Activated gamma-delta T cell treated with Interleukin-2 at 50 U/mL for 16 hours (primary cell): Measurements from ENCODE around the gene RUVBL1.

Experiments
- DNase-seq: peaks from one replicate; pipeline ENCODE4 v3.0.0-alpha.2; 2020

RUVBL1 gene

DNA sequence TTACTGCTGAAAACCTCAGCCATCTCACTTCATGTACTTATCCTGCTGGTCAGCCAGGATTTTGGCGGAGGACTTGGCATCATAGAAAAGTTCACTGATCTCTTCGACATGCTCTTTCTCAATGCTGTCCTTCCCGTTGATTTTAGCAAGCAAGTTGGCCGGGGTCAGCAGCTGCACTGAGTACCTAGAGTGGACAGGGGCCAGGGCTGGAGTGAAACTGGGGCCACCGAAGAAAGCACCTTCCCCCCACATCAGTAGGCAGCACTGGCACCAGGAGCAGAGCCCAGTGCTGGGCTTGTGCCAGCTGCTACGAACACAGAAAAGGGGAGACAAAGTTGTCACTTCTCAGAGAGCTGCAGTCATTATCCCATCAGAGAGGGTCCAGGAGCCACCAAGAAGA, 42.4 kb downstream of the RUVBL1 start:
- no peak for DNase-seq

DNA sequence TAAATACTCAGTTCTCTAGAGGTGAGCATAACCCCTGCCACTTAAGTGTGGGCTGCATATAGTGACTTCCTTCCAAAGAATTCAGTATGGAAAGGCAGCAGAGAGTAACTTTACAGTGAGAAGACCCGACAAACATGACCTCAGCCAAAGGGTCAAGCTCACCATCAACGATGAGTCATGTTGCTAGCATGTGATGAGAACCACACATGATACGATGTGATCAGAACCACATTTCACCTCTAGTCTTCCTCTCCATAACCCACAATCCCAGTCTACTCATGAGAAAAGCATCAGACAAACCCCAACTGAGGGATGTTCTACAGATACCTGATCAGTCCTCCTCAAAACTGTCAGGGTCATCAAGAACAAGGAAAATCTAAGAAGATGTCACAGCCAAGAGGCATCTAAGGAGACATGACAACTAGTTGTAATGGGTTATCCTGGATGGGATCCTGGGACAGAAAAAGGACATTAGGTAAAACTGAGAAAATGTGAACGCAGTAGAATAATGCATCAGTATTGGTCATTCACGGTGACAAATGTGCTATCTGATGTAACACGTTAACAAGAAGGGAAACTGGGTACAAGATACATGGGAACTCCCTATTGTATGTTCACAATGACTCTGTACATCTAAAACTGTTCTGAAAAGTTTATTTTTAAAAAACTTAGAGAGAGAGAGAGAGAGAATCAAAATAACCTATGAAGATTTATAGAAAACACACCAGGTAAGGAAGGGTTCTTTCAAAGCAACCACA, 43.1 kb downstream of the RUVBL1 start:
- no peak for DNase-seq

- DNase-seq = no peak
Measured at GRCh38 chr3:128079823-128080222, 43.8 kb downstream of the RUVBL1 start.

DNA sequence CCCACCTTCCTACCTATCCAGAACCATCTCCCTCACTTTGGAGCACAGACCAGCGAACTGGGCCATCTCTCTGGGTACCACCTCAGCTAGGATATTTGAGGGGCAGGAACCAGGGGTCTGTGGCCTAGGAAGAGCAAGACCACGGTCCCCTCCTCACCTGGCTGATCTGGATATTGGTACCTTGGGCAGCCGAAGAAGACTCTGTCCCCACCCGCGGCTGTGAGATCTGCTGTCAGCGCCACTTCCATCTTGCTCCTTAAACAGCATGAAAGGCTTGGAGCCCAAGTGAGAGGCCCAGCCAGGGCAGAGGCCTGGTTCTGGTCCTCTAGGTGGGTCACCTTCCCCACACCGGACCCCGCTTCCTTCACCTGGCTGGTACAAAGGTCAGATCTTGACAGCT, 44.7 kb downstream of the RUVBL1 start:
- DNase-seq = no peak

DNA sequence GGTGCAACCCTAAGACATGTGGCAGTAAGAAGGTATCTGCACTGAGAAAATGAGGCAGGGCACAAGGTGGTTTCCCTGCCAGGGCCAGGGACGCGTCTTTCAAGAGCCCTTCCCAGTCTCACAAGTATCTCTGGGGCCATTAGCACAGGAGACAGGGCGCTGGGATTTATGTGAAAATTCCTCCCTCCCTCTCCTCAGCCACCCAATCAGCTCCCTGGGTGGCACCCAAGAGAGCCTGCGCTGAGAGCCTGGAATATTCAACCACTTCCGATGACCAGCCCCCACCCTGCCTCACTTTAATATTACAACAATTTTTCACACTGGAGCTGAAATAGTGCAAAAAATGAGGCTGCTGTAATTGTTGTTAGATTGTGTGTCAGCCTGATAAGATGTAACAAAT, 45.3 kb downstream of the RUVBL1 start:
- DNase-seq = no peak

GRCh38 chr3:128077665-128078064, 45.9 kb downstream of the RUVBL1 start:
- no peak for DNase-seq

DNA sequence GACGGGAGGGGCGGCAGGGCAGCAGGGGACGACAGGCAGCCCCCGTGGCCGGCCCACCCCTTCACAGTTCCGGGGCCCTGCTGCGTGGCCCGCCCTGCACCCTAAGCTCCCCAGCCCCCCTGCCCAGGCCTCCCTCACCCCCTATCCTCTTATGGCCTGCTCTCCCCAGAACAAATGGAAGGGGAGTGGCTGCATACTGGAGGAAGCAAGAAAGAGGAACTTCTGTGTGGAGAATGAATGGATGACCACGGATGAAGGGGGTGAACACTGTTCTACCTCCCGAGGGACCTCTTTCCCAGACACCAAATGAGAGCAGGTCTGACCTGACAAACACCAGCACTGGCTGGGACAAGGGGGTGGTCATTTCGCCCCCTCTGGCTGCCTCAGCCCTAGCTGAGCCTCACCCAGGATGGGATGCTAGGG, 46.4 kb downstream of the RUVBL1 start:
- no peak for DNase-seq

- DNase-seq = no peak
Measured at GRCh38 chr3:128076483-128077201, 47.0 kb downstream of the RUVBL1 start.

- DNase-seq = peak; percentile 85
Measured at GRCh38 chr3:128075522-128076482, 47.8 kb downstream of the RUVBL1 start.

- no peak for DNase-seq
Measured at GRCh38 chr3:128074851-128075521, 48.6 kb downstream of the RUVBL1 start.

DNA sequence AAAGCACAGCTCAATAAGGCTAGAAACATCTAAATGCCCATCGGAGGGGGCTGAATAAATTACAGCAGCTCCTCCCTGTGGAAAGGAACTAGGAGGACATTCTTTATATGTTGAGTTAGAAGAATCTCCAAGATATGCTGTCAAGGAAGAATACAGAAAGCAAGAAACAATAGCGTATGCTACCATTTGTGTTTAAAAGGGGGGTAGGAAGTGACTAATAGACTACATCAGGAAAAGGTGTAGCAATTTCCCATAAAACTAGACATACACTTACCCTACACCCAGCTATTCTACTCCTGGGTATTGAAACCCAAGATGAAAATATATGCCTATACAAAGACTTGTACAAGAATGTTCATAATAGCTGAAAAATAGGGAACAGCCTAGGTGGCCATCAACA, 49.8 kb downstream of the RUVBL1 start:
- DNase-seq = no peak

GRCh38 chr3:128073185-128073725, 50.4 kb downstream of the RUVBL1 start:
- DNase-seq = no peak

DNA sequence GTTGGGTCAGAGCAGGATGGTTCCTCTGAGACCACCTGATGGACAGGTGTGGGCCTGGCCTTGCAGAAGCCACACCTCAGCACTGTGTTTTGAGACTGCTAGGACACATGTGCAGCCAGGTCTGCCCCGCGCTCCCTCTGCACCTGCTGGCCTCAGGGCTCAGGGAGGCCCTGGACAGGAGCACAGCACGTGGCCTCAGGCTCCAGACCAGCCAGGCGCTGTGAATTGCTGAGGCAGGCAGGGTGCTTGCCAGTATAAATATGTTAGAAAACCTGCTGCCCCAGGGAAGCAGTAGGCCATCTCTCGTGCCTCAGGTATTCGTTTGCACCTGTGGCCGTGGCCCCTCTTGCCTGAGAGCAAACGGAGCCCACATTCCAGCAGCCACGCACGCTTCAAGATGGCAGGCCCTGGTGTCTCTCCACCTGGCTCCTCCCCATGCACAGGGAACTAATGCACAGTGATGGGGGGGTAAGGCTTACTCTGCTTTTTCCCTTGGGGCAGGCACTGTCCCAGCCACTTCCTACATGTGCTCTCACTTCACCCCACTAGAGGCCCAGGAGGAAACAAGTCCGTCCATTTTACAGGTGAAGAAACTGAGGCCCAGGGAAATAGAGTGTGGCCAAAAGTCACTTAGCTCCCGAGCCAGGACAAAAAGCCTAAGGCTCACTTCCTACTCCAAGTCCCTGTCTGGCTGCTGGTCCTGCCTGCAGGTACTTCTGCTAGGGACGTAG, 51.0 kb downstream of the RUVBL1 start:
- DNase-seq = no peak

- no peak for DNase-seq
Measured at GRCh38 chr3:128071771-128072453, 51.7 kb downstream of the RUVBL1 start.

DNA sequence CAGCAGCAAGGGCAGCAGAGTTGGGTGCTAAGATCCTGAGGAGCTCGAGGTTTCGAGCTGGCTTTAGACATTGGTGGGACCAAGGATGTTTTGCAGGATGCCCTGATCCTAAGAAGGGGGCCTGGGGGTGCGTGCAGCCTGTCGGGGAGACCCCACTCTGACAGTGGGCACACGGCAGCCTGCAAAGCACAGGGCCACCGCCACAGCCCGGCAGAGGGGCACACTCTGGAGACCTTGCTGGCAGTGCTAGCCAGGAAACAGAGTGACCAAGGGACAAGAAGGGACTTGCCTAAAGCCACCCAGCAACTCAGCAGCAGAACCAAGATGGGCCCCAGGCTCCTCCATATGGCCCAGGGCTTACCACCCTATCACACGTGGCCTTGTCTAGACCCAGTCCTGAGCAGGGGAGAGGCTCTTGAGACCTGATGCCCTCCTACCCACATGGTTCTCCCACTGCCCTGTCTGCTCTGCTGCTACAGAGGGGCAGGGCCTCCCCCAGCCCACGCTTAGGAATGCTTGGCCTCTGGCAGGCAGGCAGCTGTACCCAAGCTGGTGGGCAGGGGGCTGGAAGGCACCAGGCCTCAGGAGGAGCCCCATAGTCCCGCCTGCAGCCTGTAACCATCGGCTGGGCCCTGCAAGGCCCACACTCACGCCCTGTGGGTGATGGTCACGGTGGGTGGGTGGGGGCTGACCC, 52.6 kb downstream of the RUVBL1 start:
- DNase-seq = no peak

GRCh38 chr3:128069271-128069670, 54.3 kb downstream of the RUVBL1 start:
- no peak for DNase-seq

- DNase-seq = no peak
Measured at GRCh38 chr3:128068156-128068620, 55.4 kb downstream of the RUVBL1 start.

GRCh38 chr3:128067489-128067888, 56.1 kb downstream of the RUVBL1 start:
- no peak for DNase-seq

DNA sequence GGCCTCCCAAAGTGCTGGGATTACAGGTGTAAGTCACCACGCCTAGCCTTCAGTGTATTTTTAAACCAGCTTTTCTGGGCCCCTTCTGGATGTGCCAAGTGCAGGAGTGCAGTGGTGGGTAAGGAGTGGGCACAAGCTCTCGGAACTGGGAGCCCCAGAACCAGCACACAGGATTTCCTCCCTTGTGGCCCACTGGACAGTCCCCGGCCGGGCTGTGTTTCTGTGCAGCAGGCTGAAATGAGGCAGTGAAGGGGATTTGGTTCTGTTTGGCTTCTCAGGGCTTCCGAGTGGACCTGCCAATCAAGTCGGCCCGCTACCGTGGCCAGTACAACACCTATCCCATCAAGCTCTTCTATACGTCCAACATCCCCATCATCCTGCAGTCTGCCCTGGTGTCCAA, 56.9 kb downstream of the RUVBL1 start:
- DNase-seq = no peak

- DNase-seq = no peak
Measured at GRCh38 chr3:128066114-128066513, 57.5 kb downstream of the RUVBL1 start.
